Left renal cortex interstitium (tissue), 4 donors: Measurements from ENCODE around the gene OLIG2. TPM values are rescaled to one million over a fixed set of nuclear protein-coding genes. Genes with fewer than 3 reads are reported as not detected.

Source experiments
- DNase-seq, 4 donors: peaks; one replicate each; pipeline ENCODE4 v3.0.0-alpha.2; 2013; ENCODE audit warnings: low read depth in 4 of 4, low spot score in 2 of 4, missing footprints in 1 of 4
- polyA plus RNA-seq, 4 donors: library from polyadenylated mRNA; unstranded; fragments of 120-200 nt; gene quantifications; one replicate each; pipeline ENCODE4 v1.2.1, GENCODE V29; 2013; ENCODE audit not compliant: insufficient read length in 4 of 4

OLIG2 gene
- polyA plus RNA-seq, 4 donors, result 0.33 TPM; not detected in 3

GRCh38 chr21:33032434-33033047, 6.8 kb downstream of the OLIG2 start:
- DNase-seq, result no peak

- no peak for DNase-seq
Measured at GRCh38 chr21:33033094-33033951, 7.6 kb downstream of the OLIG2 start.

- no peak for DNase-seq
Measured at GRCh38 chr21:33033961-33034413, 8.3 kb downstream of the OLIG2 start.

GRCh38 chr21:33035147-33035546, 9.4 kb downstream of the OLIG2 start:
- no peak for DNase-seq

- DNase-seq, result no peak
Measured at GRCh38 chr21:33036430-33037162, 10.9 kb downstream of the OLIG2 start.

- no peak for DNase-seq
Measured at GRCh38 chr21:33037501-33037900, 11.8 kb downstream of the OLIG2 start.

GRCh38 chr21:33039536-33039935, 13.8 kb downstream of the OLIG2 start:
- no peak for DNase-seq

- no peak for DNase-seq
Measured at GRCh38 chr21:33040215-33040614, 14.5 kb downstream of the OLIG2 start.

- DNase-seq, result no peak
Measured at GRCh38 chr21:33041981-33042380, 16.2 kb downstream of the OLIG2 start.

GRCh38 chr21:33042812-33043211, 17.1 kb downstream of the OLIG2 start:
- no peak for DNase-seq

GRCh38 chr21:33046455-33046854, 20.7 kb downstream of the OLIG2 start:
- no peak for DNase-seq

GRCh38 chr21:33047231-33047630, 21.5 kb downstream of the OLIG2 start:
- no peak for DNase-seq

- no peak for DNase-seq
Measured at GRCh38 chr21:33051925-33052324, 26.2 kb downstream of the OLIG2 start.

- DNase-seq, result no peak
Measured at GRCh38 chr21:33053951-33054350, 28.2 kb downstream of the OLIG2 start.

GRCh38 chr21:33055991-33056390, 30.3 kb downstream of the OLIG2 start:
- no peak for DNase-seq

- DNase-seq, result no peak
Measured at GRCh38 chr21:33057385-33057940, 31.7 kb downstream of the OLIG2 start.

- no peak for DNase-seq
Measured at GRCh38 chr21:33058527-33058926, 32.8 kb downstream of the OLIG2 start.

GRCh38 chr21:33058957-33059356, 33.2 kb downstream of the OLIG2 start:
- DNase-seq, result no peak

GRCh38 chr21:33059380-33059841, 33.7 kb downstream of the OLIG2 start:
- DNase-seq, result no peak

GRCh38 chr21:33061233-33061632, 35.5 kb downstream of the OLIG2 start:
- no peak for DNase-seq

GRCh38 chr21:33063375-33063883, 37.7 kb downstream of the OLIG2 start:
- no peak for DNase-seq
